ENCODE results near the gene BCKDHA.

- TF ChIP-seq, protein P1, sequence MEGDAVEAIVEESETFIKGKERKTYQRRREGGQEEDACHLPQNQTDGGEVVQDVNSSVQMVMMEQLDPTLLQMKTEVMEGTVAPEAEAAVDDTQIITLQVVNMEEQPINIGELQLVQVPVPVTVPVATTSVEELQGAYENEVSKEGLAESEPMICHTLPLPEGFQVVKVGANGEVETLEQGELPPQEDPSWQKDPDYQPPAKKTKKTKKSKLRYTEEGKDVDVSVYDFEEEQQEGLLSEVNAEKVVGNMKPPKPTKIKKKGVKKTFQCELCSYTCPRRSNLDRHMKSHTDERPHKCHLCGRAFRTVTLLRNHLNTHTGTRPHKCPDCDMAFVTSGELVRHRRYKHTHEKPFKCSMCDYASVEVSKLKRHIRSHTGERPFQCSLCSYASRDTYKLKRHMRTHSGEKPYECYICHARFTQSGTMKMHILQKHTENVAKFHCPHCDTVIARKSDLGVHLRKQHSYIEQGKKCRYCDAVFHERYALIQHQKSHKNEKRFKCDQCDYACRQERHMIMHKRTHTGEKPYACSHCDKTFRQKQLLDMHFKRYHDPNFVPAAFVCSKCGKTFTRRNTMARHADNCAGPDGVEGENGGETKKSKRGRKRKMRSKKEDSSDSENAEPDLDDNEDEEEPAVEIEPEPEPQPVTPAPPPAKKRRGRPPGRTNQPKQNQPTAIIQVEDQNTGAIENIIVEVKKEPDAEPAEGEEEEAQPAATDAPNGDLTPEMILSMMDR (IDR thresholded peaks at IDR 0.05): no peak
- no peak for TF ChIP-seq POLR2A (IDR thresholded peaks at IDR 0.05)
These were observed 33.3 kb downstream of the BCKDHA start for GRCh38 chr19:41430922-41431321.

All from lower leg skin (tissue), 3 donors.